ENCODE results near the gene FEN1.

Gene FEN1

DNA sequence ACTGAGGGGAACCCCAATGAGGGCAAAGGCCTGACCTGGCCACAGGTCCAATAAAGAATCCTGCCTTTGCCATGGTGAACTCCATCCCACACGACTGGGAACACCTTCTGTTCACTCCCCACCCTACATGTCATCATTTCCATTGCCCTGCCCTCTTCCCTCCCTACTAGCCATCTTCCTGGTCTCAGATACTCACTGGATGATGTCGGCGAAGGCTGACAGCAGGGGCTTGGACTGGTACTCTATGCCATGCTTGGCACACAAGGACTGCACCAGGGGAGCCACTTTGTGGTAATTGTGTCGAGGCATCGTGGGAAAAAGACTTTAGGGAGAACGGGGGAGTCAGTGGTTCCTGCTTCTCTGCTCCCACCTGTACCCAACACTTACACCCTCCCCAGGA, 9.9 kb downstream of the FEN1 start:
- TF ChIP-seq Cebpa-rat (IDR thresholded peaks at IDR 0.05): no peak
- H3K9me3 ChIP-seq: no peaks in the 10 kb centered on the region
- H3K27ac ChIP-seq: no peak overlapping the region
- no peaks in the 10 kb centered on the region for H3K27me3 ChIP-seq
- H3K9ac ChIP-seq: no peak overlapping the region
- H3K4me2 ChIP-seq: no peak overlapping the region
- peaks cover 99% of the 10 kb centered on the region for H3K36me3 ChIP-seq
- peaks cover 5% of the 10 kb centered on the region for H3K4me1 ChIP-seq
- H4K20me1 ChIP-seq: no peaks in the 10 kb centered on the region
- no peak overlapping the region for H3K4me3 ChIP-seq

DNA sequence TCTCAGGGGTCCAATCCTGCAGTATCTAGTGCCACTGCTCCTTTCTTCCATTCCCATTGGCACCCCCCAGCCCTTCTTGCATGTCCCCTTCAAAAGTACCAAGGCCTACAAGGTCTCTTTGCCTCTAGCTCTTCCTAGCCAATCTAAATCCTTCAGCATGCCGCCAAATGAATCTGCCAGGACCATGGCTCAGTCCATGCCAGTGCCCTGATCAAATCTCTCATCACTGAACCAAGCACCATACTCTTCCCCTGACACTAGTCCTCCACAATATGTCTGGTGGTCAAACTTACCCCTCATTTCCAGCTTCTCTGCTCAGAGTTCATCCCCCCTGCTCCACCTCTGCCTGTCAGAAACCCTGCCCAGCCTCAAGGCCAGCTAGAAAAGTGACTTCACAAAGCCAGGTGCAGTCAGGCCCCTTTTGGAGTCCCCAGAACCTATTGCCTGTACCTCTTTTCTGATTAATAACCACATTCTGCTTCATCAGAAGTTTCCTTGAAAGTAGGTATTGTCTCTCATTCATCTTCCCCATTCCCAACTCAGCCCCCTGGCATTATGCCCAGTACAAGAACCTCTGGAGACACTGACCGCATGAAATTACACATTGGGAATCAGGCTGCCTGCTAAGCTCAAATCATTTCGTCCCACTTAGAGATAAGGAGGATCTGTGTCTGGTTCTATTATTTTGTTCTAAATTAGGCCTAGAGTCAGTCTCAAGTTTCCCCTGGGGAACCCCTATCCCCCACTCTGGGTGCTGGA, 11.4 kb downstream of the FEN1 start:
- Histone ChIP-seq H3K4me3 (no peak overlapping the region), H3K27me3 (no peaks in the 10 kb centered on the region), H3K27ac (no peak overlapping the region), H3K9ac (no peak overlapping the region), H3K4me1 (no peaks in the 10 kb centered on the region), H3K36me3 (peaks cover 99% of the 10 kb centered on the region), H4K20me1 (0 out of 2 replicates have a peak, but pooled peaks cover 14% of the 10 kb centered on the region), H3K9me3 (no peaks in the 10 kb centered on the region), H3K4me2 (no peak overlapping the region)
- no peak for TF ChIP-seq Cebpa-rat (IDR thresholded peaks at IDR 0.05)

DNA sequence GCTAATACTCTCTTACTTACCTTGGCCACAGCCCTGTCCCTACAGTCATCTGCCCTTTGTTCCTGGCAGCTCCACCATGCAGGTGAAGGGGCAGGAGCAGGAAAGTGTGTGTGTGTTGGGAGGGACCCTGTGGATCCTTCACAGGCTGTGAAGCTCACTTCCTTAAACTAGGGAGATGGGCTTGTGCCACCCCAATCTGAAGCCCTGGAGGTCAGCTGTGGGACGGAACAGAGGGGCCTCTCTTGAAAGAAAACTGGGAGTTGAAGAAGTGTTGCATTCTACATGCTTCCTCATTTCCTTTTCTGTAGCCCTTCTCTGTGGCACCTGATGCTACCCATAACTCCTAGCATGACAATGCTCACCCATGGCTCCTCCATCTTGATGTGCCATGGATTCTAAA, 12.4 kb downstream of the FEN1 start:
- Histone ChIP-seq H3K27me3 (no peaks in the 10 kb centered on the region), H3K4me2 (no peak overlapping the region), H3K4me3 (no peak overlapping the region), H4K20me1 (0 out of 2 replicates have a peak, but pooled peaks cover 21% of the 10 kb centered on the region), H3K36me3 (peaks cover 99% of the 10 kb centered on the region), H3K27ac (no peak overlapping the region), H3K9me3 (no peaks in the 10 kb centered on the region), H3K4me1 (no peaks in the 10 kb centered on the region), H3K9ac (no peak overlapping the region)
- no peak for TF ChIP-seq Cebpa-rat (IDR thresholded peaks at IDR 0.05)

DNA sequence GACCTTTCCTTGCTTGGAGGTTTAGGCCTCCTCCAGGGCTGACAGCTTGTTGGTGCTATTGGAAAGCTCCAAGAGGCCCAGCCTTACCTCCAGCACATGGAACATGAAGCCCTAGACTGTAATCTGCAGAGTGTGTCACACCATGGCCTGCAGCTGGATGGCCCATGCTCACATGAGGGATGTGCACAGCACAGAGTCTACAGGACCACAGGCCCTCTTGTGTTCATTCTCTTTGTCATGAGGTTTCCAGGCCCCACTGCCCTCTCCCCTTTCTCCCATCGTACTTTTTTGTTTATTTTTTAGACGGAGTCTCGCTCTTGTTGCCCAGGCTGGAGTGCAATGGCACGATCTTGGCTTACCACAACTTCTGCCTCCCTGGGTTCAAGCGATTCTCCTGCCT, 14.1 kb downstream of the FEN1 start:
- H3K27me3 ChIP-seq: no peaks in the 10 kb centered on the region
- peaks cover 28% of the 10 kb centered on the region; the same call in 1 of the 2 replicates for H4K20me1 ChIP-seq
- H3K36me3 ChIP-seq: peaks cover 99% of the 10 kb centered on the region
- H3K9ac ChIP-seq: no peak overlapping the region
- H3K9me3 ChIP-seq: no peaks in the 10 kb centered on the region
- no peak overlapping the region for H3K4me3 ChIP-seq
- H3K4me2 ChIP-seq: no peak overlapping the region
- H3K27ac ChIP-seq: no peak overlapping the region
- no peaks in the 10 kb centered on the region for H3K4me1 ChIP-seq
- TF ChIP-seq Cebpa-rat (IDR thresholded peaks at IDR 0.05): no peak

DNA sequence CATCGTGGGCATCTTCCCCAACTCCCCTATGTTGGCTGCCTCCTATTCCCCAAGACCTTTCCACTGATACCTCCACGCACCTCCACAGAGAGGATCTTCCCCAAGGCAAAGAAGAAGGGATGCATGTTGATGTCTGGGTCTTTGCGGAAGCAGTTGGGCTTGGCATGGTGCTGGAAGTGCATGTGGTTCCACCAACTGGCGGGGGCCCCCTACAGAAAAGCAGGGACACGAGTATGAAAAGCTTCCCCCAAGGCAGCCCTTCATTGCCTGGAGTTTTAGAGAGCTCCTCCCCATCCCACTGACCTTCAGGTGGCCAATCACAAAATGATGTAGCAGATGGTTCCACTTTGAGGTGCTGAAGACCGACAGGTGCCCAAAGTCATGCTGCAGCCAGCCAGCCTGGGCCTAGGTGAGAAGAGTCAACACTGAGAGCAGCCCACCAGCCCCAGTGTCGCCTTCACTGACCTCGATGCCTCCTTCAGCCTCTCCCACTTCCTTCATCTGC, 18.0 kb downstream of the FEN1 start:
- H4K20me1 ChIP-seq: peaks cover 37% of the 10 kb centered on the region; the same call in 1 of the 2 replicates
- peaks cover 11% of the 10 kb centered on the region; the same call in 1 of the 2 replicates for H3K4me1 ChIP-seq
- H3K4me2 ChIP-seq: no peak overlapping the region
- H3K9ac ChIP-seq: no peak overlapping the region
- no peak overlapping the region for H3K4me3 ChIP-seq
- TF ChIP-seq Cebpa-rat (IDR thresholded peaks at IDR 0.05): no peak
- no peaks in the 10 kb centered on the region for H3K27me3 ChIP-seq
- H3K27ac ChIP-seq: no peak overlapping the region
- peaks cover 86% of the 10 kb centered on the region for H3K36me3 ChIP-seq
- no peaks in the 10 kb centered on the region; the same call in 1 of the 2 replicates for H3K9me3 ChIP-seq

DNA sequence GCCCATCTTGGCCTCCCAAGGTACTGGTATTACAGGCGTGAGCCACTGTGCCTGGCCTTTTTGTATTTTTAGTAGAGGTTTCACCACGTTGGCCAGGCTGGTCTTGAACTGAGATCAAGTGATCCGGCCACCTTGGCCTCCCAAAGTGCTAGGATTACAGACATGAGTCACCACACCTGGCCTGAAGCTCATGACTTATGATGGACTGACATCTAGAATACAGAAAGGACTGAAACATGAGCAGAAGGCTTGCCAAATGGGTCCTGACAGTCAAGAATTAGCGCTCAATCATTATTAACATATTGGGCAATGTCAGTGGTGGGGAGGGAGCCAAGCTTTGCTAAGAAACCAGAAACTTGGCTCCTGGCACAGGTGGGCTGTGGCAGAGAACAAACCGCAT, 19.1 kb downstream of the FEN1 start:
- H4K20me1 ChIP-seq: peaks cover 37% of the 10 kb centered on the region; the same call in 1 of the 2 replicates
- no peak overlapping the region for H3K9ac ChIP-seq
- no peak overlapping the region for H3K4me3 ChIP-seq
- H3K27ac ChIP-seq: no peak overlapping the region
- H3K4me2 ChIP-seq: no peak overlapping the region
- H3K27me3 ChIP-seq: no peaks in the 10 kb centered on the region
- TF ChIP-seq Cebpa-rat (IDR thresholded peaks at IDR 0.05): no peak
- peaks cover 76% of the 10 kb centered on the region for H3K36me3 ChIP-seq
- no peaks in the 10 kb centered on the region; the same call in 1 of the 2 replicates for H3K9me3 ChIP-seq
- peaks cover 11% of the 10 kb centered on the region; the same call in 1 of the 2 replicates for H3K4me1 ChIP-seq

DNA sequence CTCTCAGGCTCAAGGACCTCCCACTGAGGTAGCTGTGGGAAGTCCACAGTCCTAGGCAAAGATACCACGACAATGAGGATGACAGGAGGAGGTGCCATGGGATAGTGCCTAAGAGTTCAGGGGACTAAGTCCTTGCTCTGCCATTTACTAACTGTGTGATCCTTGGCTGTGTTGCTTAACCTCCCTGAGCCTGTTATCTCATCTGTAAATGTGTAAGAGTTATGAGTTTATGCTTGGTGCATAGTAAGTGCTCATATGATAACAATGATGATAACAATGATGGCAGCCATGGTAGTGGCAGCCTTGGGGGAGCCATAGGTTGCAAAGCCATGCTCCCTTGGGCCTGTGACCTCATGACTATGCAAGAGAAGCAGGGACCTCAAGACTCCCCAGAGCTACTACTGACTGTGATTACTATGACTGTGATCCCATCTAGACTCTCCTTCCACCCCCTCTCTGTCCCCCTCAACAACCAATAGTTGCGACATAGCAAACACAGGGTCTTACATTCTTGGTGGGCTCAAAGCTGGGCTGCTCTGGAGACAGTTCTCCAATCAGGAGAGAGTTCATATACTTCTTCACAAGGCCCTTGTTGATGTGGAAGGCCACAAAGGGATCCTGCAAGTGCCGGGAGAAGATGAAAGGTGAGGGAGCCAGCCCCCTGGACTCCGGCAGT, 20.2 kb downstream of the FEN1 start:
- 0 out of 2 replicates have a peak overlapping the region, but pooled peaks have one; percentile 7 for H3K27ac ChIP-seq

DNA sequence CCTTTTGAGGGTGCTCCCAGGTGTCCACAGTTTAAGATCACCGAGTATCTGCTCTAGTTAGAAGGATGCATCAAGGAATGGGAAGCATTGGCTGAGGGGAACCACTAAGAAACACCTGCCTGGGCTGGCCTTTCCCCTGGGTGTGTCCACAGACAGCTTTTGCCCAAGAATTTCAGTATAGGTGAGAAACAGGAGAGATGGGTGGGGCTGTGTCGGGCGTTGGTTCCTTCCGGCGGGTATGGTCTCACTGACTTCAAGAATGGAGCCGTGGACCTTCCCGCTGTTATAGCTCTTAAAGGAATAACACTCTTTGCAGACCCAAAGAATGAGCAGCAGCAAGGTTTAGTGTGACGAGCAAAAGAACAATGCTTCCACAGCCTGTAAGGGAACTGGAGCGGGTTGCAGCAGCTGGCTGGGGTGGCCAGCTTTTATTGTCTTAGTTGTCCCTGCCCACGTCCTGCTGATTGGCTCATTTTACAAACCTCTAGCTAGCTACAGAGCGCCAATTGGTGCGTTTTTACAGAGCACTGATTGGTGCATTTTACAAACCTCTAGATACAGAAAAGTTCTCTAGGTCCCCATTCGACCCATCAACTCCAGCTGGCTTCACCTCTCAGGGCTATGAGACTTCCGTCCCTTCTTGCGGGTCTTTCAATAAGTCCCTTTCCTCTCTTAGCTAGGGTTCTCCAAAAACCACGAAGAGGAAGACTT, 21.7 kb downstream of the FEN1 start:
- peak overlapping the region; percentile 84 for H3K4me3 ChIP-seq
- no peak for TF ChIP-seq Cebpa-rat (IDR thresholded peaks at IDR 0.05)
- peak overlapping the region; percentile 95 for H3K9ac ChIP-seq

More for the DNA sequence above, 20.2 kb downstream of the FEN1 start:
- no peak for TF ChIP-seq Cebpa-rat (IDR thresholded peaks at IDR 0.05)
- H3K36me3 ChIP-seq: peaks cover 66% of the 10 kb centered on the region
- no peak overlapping the region for H3K4me2 ChIP-seq
- H3K27me3 ChIP-seq: no peaks in the 10 kb centered on the region
- no peak overlapping the region for H3K4me3 ChIP-seq
- H4K20me1 ChIP-seq: peaks cover 36% of the 10 kb centered on the region; the same call in 1 of the 2 replicates
- peaks cover 19% of the 10 kb centered on the region for H3K4me1 ChIP-seq
- H3K9ac ChIP-seq: no peak overlapping the region
- H3K9me3 ChIP-seq: no peaks in the 10 kb centered on the region; the same call in 1 of the 2 replicates

More for the DNA sequence above, 21.7 kb downstream of the FEN1 start:
- Histone ChIP-seq H3K36me3 (peaks cover 51% of the 10 kb centered on the region), H4K20me1 (peaks cover 21% of the 10 kb centered on the region; the same call in 1 of the 2 replicates), H3K9me3 (no peaks in the 10 kb centered on the region; the same call in 1 of the 2 replicates), H3K27ac (peak overlapping the region; percentile 97), H3K4me1 (peaks cover 28% of the 10 kb centered on the region), H3K27me3 (no peaks in the 10 kb centered on the region), H3K4me2 (peak overlapping the region; percentile 94)
